Testis (tissue), 2 donors: ENCODE results near the gene TIGD4.

Experiments
- CTCF ChIP-seq, 3 experiments: fragments of 450-650 bp in 2 of 3; fragments of 200-600 bp in 1 of 3; sonication (generic) in 1 of 3; IDR thresholded peaks; one replicate each; pipeline ENCODE4 v1.5.1; 2016 to 2019; ENCODE audit warnings: antibody characterized with exemption in 3 of 3, mild to moderate bottlenecking in 2 of 3, moderate library complexity in 1 of 3
- POLR2A ChIP-seq: fragments of 450-650 bp; IDR thresholded peaks from one replicate; pipeline ENCODE4 v1.6.1; 2017; ENCODE audit warnings: antibody characterized with exemption, mild to moderate bottlenecking, moderate library complexity

DNA sequence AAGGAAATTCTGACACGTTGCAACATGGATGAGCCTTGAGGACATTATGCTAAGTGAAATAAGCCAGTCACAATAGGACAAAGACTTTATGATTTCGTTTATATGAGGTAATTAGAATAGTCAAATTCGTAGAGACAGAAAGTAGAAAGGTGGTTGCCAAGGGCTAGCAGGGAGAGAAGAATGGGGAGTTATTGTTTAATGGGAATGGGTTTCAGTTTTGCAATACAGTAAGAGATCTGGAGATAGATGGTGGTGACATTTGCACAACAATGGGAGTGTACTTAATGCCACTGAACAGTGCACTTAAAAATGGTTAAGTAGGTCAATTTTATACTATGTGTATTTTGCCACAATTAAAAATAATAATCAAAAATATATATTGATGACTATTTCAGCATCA lies 56.3 kb downstream of the TIGD4 start:
- TF ChIP-seq CTCF (IDR thresholded peaks at IDR 0.05) (no peak), POLR2A (no peak)
